GM21528 (cell line): ENCODE data around the gene UBASH3A.

Experiments
- ATAC-seq: cut with Tn5 transposase; IDR thresholded peaks from one replicate; pipeline ENCODE4 v1.9.1; 2021; ENCODE audit warnings: mild to moderate bottlenecking, moderate library complexity; ENCODE audit not compliant: unreplicated experiment, low FRiP score

Gene UBASH3A

GRCh38 chr21:42389449-42389835, 14.3 kb upstream of the UBASH3A start:
- no peak for ATAC-seq

GRCh38 chr21:42390193-42390592, 13.5 kb upstream of the UBASH3A start:
- ATAC-seq: no peak

GRCh38 chr21:42390696-42391095, 13.0 kb upstream of the UBASH3A start:
- ATAC-seq: no peak

- no peak for ATAC-seq
Observed at GRCh38 chr21:42391297-42391696, 12.4 kb upstream of the UBASH3A start.

GRCh38 chr21:42392731-42393442, 10.8 kb upstream of the UBASH3A start:
- ATAC-seq: no peak

GRCh38 chr21:42393443-42393950, 10.2 kb upstream of the UBASH3A start:
- ATAC-seq: no peak

- no peak for ATAC-seq
Observed at GRCh38 chr21:42395302-42395701, 8.4 kb upstream of the UBASH3A start.

- no peak for ATAC-seq
Observed at GRCh38 chr21:42395905-42396651, 7.6 kb upstream of the UBASH3A start, which contains the start of gene TMPRSS3. TSS of gene TMPRSS3 (minus strand) at chr21:42396052. CDS start at chr21:42395417, 635 bp downstream.

- ATAC-seq: no peak
Observed at GRCh38 chr21:42396799-42397745, 6.6 kb upstream of the UBASH3A start.

- ATAC-seq: no peak
Observed at GRCh38 chr21:42397746-42398394, 5.8 kb upstream of the UBASH3A start.

- ATAC-seq: no peak
Observed at GRCh38 chr21:42398436-42399028, 5.2 kb upstream of the UBASH3A start.

- no peak for ATAC-seq
Observed at GRCh38 chr21:42400525-42400924, 3.2 kb upstream of the UBASH3A start.

- ATAC-seq: no peak
Observed at GRCh38 chr21:42401154-42401553, 2.5 kb upstream of the UBASH3A start.

- ATAC-seq: no peak
Observed at GRCh38 chr21:42401820-42402251, 1.9 kb upstream of the UBASH3A start.

GRCh38 chr21:42404539-42404938, 837 bp downstream of the UBASH3A start:
- ATAC-seq: no peak

- no peak for ATAC-seq
Observed at GRCh38 chr21:42405064-42406013, 1.6 kb downstream of the UBASH3A start.

- ATAC-seq: no peak
Observed at GRCh38 chr21:42406201-42406621, 2.5 kb downstream of the UBASH3A start.

GRCh38 chr21:42406866-42407265, 3.2 kb downstream of the UBASH3A start:
- ATAC-seq: no peak

GRCh38 chr21:42407476-42407875, 3.8 kb downstream of the UBASH3A start:
- no peak for ATAC-seq
